SJCRH30 (cell line): ENCODE measurements around the gene PABPC1L2A. TPM values are rescaled to one million over a fixed set of nuclear protein-coding genes. Genes with fewer than 3 reads are reported as not detected.
"Not testable (repeated sequence)": the region's sequence is repeated elsewhere in the genome, so short reads cannot be mapped to it uniquely, and the experiment has no call there.

Experiments
- DNase-seq, 2 experiments: peaks; one replicate each; pipeline ENCODE4 v3.0.0-alpha.2; 2015 to 2020
- H3K27ac ChIP-seq: fragments of 250-450 bp; sonication (Bioruptor Pico); 2 replicates; pipeline ENCODE4 v1.5.1; 2020; ENCODE audit warnings: mild to moderate bottlenecking, moderate library complexity
- H3K27me3 ChIP-seq: fragments of 250-450 bp; sonication (Bioruptor Pico); 2 replicates; pipeline ENCODE4 v1.5.1; 2020; ENCODE audit warnings: mild to moderate bottlenecking, moderate library complexity
- H3K36me3 ChIP-seq: fragments of 250-450 bp; sonication (Bioruptor Pico); 2 replicates; pipeline ENCODE4 v1.5.1; 2020; ENCODE audit warnings: mild to moderate bottlenecking, moderate library complexity
- H3K4me1 ChIP-seq: fragments of 250-450 bp; sonication (Bioruptor Pico); 2 replicates; pipeline ENCODE4 v1.5.1; 2020; ENCODE audit warnings: mild to moderate bottlenecking, moderate library complexity
- H3K4me3 ChIP-seq: fragments of 250-450 bp; sonication (Bioruptor Pico); 2 replicates; pipeline ENCODE4 v1.5.1; 2020; ENCODE audit warnings: mild to moderate bottlenecking, moderate library complexity
- H3K9me3 ChIP-seq: fragments of 250-450 bp; sonication (Bioruptor Pico); replicated peaks from 2 replicates; pipeline ENCODE4 v1.5.1; 2020; ENCODE audit warnings: mild to moderate bottlenecking, moderate library complexity
- total RNA-seq: library from RNA; depleted of rRNA; stranded (reverse); fragments of >200 nt; shearing (Covaris generic); gene quantifications from 2 replicates; pipeline ENCODE4 v1.2.3, GENCODE V29; 2014; rRNA removed

The PABPC1L2A gene
- total RNA-seq, result not detected in 2 replicates

- not testable (repeated sequence) for H3K36me3 ChIP-seq, H3K4me3 ChIP-seq, H3K27me3 ChIP-seq, H3K4me1 ChIP-seq, H3K27ac ChIP-seq, DNase-seq, H3K9me3 ChIP-seq
Measured at GRCh38 chrX:73079024-73079562, at the start of gene PABPC1L2A. PABPC1L2A (minus strand) TSS chrX:73079512; CDS start chrX:73079386, 126 bp downstream.

- Histone ChIP-seq H3K27me3 (no peaks in the 10 kb centered on the region), H3K36me3 (no peaks in the 10 kb centered on the region), H3K4me3 (no peak overlapping the region), H3K27ac (no peak overlapping the region), H3K4me1 (no peaks in the 10 kb centered on the region), H3K9me3 (no peaks in the 10 kb centered on the region)
- DNase-seq, result no peak
Measured at GRCh38 chrX:73127700-73128241, 48.5 kb upstream of the PABPC1L2A start.

DNA sequence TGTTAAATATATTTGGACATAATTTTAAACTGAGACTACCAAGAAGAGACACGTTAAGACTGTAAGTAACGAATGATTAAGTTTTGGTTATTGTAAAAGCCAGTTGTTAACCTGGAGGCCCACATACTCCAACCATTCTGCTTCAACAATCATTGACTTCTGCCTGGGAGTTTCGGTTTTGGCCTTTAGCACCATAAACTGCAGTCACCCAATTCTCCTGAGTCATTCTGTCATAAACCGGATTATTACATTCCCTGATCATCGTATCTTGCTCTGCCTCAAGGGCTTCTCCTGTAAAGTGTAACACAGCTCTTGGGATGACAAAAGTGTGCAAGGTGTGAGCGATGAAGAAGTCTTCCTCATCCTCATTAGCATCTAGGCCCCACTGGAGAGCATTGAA lies 46.9 kb upstream of the PABPC1L2A start:
- DNase-seq, result no peak

DNA sequence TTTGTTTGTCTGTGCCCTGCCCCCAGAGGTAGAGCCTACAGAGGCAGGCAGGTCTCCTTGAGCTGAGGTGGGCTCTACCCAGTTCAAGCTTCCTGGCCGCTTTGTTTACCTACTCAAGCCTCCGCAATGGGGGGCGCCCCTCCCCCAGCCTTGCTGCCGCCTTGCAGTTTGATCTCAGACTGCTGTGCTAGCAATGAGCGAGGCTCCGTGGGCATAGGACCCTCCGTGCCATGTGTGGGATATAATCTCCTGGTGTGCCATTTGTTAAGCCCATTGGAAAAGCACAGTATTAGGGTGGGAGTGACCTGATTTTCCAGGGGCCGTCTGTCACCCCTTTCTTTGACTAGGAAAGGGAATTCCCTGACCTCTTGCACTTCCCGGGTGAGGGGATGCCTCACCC lies 20.2 kb upstream of the PABPC1L2A start:
- H3K36me3 ChIP-seq, H3K9me3 ChIP-seq, DNase-seq, H3K4me1 ChIP-seq, H3K27ac ChIP-seq, H3K27me3 ChIP-seq, H3K4me3 ChIP-seq: not testable (repeated sequence)

More for the DNA sequence above, 46.9 kb upstream of the PABPC1L2A start:
- H3K4me1 ChIP-seq, result no peaks in the 10 kb centered on the region
- H3K9me3 ChIP-seq, result no peaks in the 10 kb centered on the region
- H3K4me3 ChIP-seq, result no peak overlapping the region
- H3K27ac ChIP-seq, result no peak overlapping the region
- no peaks in the 10 kb centered on the region for H3K27me3 ChIP-seq
- no peaks in the 10 kb centered on the region for H3K36me3 ChIP-seq

DNA sequence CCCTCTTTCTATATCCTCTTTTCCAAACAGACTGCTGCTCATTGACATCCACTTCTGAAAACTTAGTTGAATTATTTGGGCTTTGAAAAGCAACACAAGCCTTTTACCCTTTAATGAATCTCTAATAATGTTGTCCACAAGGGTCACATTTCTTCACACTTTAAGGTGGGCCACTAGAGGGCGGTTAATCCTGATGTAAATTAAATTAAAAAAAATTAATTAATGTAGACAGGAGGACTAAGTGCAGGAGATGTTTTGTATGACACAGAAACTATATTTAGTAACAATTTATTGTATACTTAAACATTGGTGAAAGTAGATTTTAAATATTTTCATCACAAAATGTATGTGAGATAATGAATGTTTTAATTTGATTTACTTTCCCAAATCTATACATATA lies 7.5 kb upstream of the PABPC1L2A start:
- not testable (repeated sequence) for H3K9me3 ChIP-seq, H3K4me1 ChIP-seq, H3K27me3 ChIP-seq, H3K4me3 ChIP-seq, H3K27ac ChIP-seq, DNase-seq, H3K36me3 ChIP-seq

- not testable (repeated sequence) for H3K27me3 ChIP-seq, H3K27ac ChIP-seq, H3K4me3 ChIP-seq, H3K9me3 ChIP-seq, H3K4me1 ChIP-seq, H3K36me3 ChIP-seq, DNase-seq
Measured at GRCh38 chrX:73079884-73080283, 572 bp upstream of the PABPC1L2A start.

GRCh38 chrX:73078597-73078996 lies 715 bp downstream of the PABPC1L2A start:
- H3K27ac ChIP-seq, H3K9me3 ChIP-seq, DNase-seq, H3K36me3 ChIP-seq, H3K4me1 ChIP-seq, H3K4me3 ChIP-seq, H3K27me3 ChIP-seq: not testable (repeated sequence)

DNA sequence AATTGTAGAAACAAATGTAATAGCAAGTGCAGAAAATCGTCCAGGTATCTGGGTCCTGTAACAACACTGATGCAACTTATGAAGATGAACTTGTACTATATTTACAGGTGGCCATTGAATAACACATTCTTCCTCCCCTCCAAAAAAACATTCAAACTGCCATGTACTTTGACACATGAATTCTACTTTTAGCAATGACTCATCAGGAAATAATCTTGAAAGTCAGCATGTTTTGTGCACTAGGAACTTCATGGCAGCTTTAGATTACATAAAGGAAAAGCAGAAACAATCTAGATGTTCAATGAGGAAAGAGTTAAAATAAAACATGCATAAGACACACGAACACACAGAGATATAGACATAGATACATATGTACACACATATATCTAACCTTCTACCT lies 2.5 kb downstream of the PABPC1L2A start:
- no peak for DNase-seq
- Histone ChIP-seq H3K27ac (no peak overlapping the region), H3K4me3 (no peak overlapping the region), H3K9me3 (no peaks in the 10 kb centered on the region), H3K27me3 (no peaks in the 10 kb centered on the region), H3K36me3 (no peaks in the 10 kb centered on the region), H3K4me1 (no peaks in the 10 kb centered on the region)

DNA sequence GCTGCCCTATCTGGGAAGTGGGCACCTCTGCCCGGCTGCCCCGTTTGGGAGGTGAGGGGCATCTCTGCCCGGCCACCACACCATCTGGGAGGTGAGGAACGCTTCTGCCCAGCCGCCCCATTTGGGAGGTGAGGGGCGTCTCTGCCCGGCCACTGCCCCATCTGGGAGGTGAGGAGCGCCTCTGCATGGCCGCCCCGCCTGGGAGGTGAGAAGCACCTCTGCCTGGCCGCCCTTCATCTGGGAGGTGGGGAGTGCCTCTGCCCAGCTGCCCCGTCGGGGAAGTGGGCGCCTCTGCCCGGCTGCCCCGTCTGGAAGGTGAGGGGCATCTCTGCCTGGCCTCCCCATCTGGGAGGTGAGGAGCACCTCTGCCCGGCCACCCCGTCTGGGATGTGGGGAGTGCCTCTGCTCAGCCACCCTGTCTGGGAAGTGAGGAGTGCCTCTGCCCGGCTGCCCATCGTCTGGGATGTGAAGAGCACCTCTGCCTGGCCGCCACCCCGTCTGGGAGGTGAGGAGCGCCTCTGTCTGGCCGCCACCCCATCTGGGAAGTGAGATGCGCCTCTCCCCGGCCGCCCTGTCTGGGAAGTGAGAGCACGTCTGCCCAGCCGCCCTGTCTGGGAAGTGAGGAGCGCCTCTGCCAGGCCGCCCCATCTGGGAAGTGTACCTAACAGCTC lies 9.8 kb downstream of the PABPC1L2A start:
- no peak for DNase-seq
- Histone ChIP-seq H3K27ac (no peak overlapping the region), H3K36me3 (no peaks in the 10 kb centered on the region), H3K9me3 (no peaks in the 10 kb centered on the region), H3K4me1 (no peaks in the 10 kb centered on the region), H3K27me3 (no peaks in the 10 kb centered on the region), H3K4me3 (no peak overlapping the region)

GRCh38 chrX:73068467-73069364 lies 10.6 kb downstream of the PABPC1L2A start:
- no peak overlapping the region for H3K4me3 ChIP-seq
- H3K4me1 ChIP-seq, result no peaks in the 10 kb centered on the region
- H3K27ac ChIP-seq, result no peak overlapping the region
- H3K27me3 ChIP-seq, result no peaks in the 10 kb centered on the region
- DNase-seq, result no peak
- H3K36me3 ChIP-seq, result no peaks in the 10 kb centered on the region
- no peaks in the 10 kb centered on the region for H3K9me3 ChIP-seq

- not testable (repeated sequence) for H3K9me3 ChIP-seq, H3K27me3 ChIP-seq, H3K4me3 ChIP-seq, H3K4me1 ChIP-seq, H3K36me3 ChIP-seq, H3K27ac ChIP-seq, DNase-seq
Measured at GRCh38 chrX:73067761-73068466, 11.4 kb downstream of the PABPC1L2A start.

- no peak for DNase-seq
- H3K9me3 ChIP-seq, result no peaks in the 10 kb centered on the region
- H3K27ac ChIP-seq, result no peak overlapping the region
- H3K4me3 ChIP-seq, result no peak overlapping the region
- H3K36me3 ChIP-seq, result no peaks in the 10 kb centered on the region
- H3K4me1 ChIP-seq, result no peaks in the 10 kb centered on the region
- no peaks in the 10 kb centered on the region for H3K27me3 ChIP-seq
Measured at GRCh38 chrX:73028876-73029275, 50.4 kb downstream of the PABPC1L2A start.
